ENCODE data around the gene LRG1.
"Not testable (repeated sequence)": the region's sequence is repeated elsewhere in the genome, so short reads cannot be mapped to it uniquely, and the experiment has no call there.

Gene LRG1

GRCh38 chr19:4575267-4576015 is 35.6 kb upstream of the LRG1 start:
- peak; percentile 79 for DNase-seq (ENCODE audit: low read depth)

DNA sequence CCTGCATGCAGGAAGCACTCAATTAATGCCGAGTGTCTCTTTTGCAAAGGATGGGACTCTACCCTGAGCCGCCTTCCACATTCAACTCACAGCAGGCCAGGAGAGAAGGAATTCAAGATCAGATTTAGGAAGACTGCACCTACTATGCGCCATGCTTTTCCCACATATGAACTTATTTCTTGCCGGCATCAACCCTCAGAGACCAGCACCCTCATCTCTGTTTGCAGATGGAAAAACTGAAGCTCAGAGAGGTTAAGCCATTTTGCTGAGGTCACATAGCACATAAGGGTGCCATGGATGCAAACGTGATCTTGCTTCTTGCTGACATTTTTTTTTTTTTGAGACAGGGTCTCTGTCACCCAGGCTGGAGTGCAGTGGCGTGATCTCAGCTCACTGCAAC is 33.8 kb upstream of the LRG1 start:
- no peak for DNase-seq (ENCODE audit: low read depth)

DNA sequence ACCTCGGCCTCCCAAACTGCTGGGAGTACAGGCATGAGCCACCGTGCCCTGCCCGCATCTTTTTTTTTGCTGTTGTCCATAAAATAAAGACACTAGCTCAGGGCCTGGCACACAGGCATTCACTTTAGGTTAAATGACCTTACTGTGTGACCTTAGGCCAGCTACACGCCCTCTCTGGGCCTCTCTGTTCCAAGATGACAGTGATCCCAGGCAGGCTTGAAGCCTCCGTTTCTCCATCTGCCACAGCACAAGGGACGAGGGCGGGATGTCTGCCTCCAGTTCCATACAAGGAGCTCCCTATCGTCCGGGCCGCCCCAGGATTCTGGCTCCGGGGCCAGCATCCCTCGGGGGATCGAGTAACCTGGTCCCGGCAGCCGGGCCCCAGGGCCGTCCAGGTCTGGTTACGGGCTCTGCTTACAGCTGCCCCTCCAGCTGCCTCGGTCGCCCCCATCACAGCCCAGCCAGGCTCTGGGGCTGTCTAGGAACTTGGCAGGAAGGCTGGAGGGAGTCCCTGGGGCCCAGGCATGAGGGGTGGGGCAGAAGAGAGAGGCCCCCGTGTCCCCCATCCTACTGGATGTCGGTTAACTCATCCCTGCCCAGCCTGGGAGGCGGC is 31.6 kb upstream of the LRG1 start:
- DNase-seq (ENCODE audit: low read depth) = no peak

DNA sequence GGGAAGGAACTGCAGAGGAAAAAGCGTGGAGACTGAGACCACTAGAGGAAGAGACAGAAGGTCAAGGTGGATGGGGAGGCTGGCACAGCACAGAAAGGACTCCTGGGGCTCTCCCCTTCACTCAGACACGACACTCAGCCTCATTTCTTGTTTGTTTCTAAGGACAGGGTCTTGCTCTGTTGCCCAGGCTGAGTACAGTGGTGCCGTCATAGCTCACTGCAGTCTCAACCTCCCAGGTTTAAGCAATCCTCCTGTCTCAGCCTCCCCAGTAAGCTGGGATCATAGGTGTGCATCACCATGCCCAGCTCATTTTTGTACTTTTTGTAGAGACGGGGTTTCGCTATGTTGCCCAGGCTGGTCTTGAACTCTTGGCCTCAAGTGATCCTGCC is 31.1 kb upstream of the LRG1 start:
- DNase-seq (ENCODE audit: low read depth) = no peak

- no peak for DNase-seq (ENCODE audit: low read depth)
Measured at GRCh38 chr19:4570402-4570801, 30.6 kb upstream of the LRG1 start.

- DNase-seq (ENCODE audit: low read depth) = no peak
Measured at GRCh38 chr19:4568886-4569285, 29.1 kb upstream of the LRG1 start.

GRCh38 chr19:4567584-4568071 is 27.8 kb upstream of the LRG1 start:
- peak; percentile 35 for DNase-seq (ENCODE audit: low read depth)

- DNase-seq (ENCODE audit: low read depth) = no peak
Measured at GRCh38 chr19:4566402-4567051, 26.7 kb upstream of the LRG1 start.

GRCh38 chr19:4563562-4563961 is 23.7 kb upstream of the LRG1 start:
- DNase-seq (ENCODE audit: low read depth) = not testable (repeated sequence)

DNA sequence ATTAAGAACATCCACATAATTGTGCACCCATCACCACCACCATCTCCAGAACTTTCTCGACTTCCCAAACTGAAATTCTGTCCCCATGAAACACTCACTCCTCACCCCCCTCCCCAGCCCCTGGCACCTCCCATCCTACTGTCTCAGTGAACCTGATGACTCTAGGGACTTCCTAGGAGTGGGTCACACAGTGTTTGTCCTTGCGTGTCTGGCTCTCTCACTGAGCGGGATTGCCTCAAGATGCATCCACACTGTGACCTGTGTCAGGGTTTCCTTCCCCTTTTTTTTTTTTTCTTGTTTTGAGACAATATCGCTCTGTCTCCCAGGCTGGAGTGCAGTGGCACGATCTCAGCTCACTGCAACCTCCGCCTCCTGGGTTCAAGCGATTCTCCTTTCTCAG is 22.2 kb upstream of the LRG1 start:
- not testable (repeated sequence) for DNase-seq (ENCODE audit: low read depth)

GRCh38 chr19:4559569-4559968 is 19.7 kb upstream of the LRG1 start, which contains the start of gene SEMA6B:
Gene SEMA6B, minus strand, starts transcription at chr19:4559684. Its CDS starts 1,227 bp downstream, at chr19:4558457.
- peak; percentile 55 for DNase-seq (ENCODE audit: low read depth)

DNA sequence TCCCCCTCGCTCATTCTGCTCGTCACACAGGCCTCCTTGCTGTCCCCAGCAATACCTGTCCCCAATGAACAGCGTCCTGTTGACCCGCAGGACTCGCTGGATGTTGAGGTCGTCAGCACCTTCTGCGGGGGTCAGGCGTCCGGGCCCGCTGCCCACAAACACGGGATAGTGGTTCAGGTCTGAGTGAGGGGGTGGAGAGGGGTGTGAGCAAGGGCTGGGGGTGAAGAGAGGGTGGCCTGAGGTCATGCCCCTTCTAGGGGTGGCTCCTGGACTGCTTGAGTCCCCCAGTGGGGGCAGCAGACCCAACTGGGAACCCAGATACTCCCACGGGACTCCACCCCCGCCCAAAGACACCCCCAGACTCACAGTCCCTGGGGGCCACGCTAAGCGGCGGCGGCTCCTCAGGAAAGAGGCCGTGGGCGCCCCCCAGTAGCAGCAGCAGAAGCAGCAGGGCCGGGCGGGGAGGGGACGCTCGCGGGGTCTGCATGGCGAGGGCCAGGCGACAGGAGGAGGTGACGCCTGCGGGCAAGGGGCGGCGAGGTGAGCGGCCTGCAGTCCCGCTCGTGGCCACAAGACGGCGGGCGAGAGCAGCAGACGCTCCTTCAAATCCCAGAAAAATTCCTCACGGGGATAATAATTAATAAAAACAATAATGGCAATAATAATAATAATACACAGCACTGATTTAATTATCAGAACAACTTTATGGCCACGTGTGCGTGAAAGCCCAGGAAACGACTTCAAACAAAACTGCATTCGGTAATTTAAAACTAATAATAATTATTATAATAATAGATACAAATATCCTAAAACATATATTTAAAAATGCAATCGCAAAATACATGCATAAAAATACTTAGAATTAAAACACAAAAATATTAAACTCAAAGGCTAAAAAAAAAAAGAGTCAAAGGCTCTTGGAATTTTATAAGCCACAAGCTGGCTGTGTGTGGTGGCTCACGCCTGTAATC is 18.4 kb upstream of the LRG1 start:
- no peak for DNase-seq (ENCODE audit: low read depth)

- no peak for DNase-seq (ENCODE audit: low read depth)
Measured at GRCh38 chr19:4557144-4557970, 17.5 kb upstream of the LRG1 start.

- no peak for DNase-seq (ENCODE audit: low read depth)
Measured at GRCh38 chr19:4556597-4557127, 16.8 kb upstream of the LRG1 start.

- DNase-seq (ENCODE audit: low read depth) = no peak
Measured at GRCh38 chr19:4555657-4556561, 16.1 kb upstream of the LRG1 start.

DNA sequence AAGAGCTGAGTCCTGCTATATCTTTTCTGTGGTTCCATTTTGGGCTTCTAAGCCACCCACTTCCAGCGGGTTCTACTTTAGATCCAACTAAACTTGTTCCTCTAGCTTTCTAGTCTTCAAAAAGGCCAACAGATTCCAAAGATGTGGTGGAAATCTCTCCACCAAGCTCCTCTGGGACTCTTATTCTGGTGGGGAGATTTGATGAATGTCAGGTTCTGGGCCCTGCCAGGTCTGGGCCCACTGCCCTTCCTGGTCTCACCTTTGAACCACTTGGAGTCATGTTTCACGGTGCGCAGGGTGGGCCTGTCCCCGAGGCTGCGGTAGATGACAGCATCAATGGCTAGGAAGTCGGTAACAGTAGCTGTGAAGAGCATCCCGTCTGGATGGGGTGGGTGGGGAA is 14.9 kb upstream of the LRG1 start:
- no peak for DNase-seq (ENCODE audit: low read depth)

DNA sequence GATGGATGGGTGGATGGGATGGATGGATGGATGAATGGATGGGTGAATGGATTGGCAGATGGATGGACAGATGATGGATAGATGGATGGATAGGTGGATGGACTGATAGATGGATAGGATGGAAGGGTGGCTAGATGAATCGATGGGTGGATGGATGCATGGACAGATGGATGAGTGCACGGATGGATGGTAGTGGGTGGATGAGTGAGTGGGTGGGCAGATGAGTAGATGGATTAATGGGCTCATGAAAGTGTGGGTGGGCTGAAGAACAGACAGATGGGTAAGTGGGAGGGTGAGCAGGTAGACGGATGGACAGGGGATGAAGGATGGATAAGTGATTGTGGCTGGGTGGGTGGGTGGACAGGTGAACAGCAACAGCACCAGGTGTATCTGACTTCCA is 13.9 kb upstream of the LRG1 start:
- DNase-seq (ENCODE audit: low read depth) = no peak

GRCh38 chr19:4553092-4553695 is 13.4 kb upstream of the LRG1 start:
- no peak for DNase-seq (ENCODE audit: low read depth)

DNA sequence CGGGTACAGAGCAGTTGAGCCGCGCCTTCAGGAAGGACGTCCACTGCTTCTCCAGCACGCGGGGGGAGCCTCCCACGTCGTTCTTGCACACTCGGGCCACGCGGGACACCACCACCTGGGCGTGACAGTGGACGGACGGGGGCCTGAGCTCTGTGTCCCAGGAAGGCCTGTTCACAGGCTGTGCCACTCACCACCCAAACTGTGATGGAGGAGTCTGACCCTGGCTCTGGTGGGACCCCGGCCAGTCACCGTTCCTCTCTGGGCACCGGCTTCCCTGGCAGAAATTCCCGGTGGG is 12.6 kb upstream of the LRG1 start:
- DNase-seq (ENCODE audit: low read depth) = no peak
